ENCODE data around the gene RFTN1. TPM values are rescaled to one million over a fixed set of nuclear protein-coding genes. Genes with fewer than 3 reads are reported as not detected.

The RFTN1 gene
- total RNA-seq, 1 donor from 2014 or later: 84.1 TPM

- H3K36me3 Mint-ChIP-seq (ENCODE audit: unreplicated experiment): peaks cover 25% of the 10 kb centered on the region
- TF ChIP-seq, protein P1, sequence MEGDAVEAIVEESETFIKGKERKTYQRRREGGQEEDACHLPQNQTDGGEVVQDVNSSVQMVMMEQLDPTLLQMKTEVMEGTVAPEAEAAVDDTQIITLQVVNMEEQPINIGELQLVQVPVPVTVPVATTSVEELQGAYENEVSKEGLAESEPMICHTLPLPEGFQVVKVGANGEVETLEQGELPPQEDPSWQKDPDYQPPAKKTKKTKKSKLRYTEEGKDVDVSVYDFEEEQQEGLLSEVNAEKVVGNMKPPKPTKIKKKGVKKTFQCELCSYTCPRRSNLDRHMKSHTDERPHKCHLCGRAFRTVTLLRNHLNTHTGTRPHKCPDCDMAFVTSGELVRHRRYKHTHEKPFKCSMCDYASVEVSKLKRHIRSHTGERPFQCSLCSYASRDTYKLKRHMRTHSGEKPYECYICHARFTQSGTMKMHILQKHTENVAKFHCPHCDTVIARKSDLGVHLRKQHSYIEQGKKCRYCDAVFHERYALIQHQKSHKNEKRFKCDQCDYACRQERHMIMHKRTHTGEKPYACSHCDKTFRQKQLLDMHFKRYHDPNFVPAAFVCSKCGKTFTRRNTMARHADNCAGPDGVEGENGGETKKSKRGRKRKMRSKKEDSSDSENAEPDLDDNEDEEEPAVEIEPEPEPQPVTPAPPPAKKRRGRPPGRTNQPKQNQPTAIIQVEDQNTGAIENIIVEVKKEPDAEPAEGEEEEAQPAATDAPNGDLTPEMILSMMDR (IDR thresholded peaks at IDR 0.05): no peak
- H3K4me1 Mint-ChIP-seq (ENCODE audit: unreplicated experiment): peaks cover 38% of the 10 kb centered on the region
- no peak for DNase-seq (ENCODE audit: extremely low spot score, unreplicated experiment)
- no peaks in the 10 kb centered on the region for H3K27me3 Mint-ChIP-seq (ENCODE audit: unreplicated experiment)
- no peak overlapping the region for H3K4me3 Mint-ChIP-seq (ENCODE audit: unreplicated experiment)
- peaks cover 4% of the 10 kb centered on the region for H3K9me3 Mint-ChIP-seq (ENCODE audit: unreplicated experiment)
- H3K27ac Mint-ChIP-seq (ENCODE audit: unreplicated experiment): peak overlapping the region; percentile 86
Observed at GRCh38 chr3:16406579-16406978, 106.9 kb downstream of the RFTN1 start.

DNA sequence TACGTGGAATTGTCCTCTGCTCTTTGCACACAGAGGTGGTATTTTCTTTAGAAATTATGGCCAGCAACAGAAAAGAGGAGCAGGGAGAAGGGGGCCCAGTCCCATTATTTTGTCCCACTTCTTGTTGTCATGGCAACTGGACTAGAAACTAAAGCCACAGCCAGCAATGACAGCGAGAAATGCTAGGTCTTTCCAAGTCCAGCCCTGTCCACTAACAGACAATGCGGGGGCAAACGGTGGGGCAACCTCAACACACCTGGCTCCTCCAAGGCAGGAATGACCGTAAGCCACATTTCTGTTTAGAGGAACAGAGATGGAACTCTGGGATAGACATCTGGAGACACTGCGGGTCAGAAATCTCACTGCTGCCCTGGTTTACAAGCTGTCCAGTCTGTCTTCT lies 107.3 kb downstream of the RFTN1 start:
- TF ChIP-seq, protein P1 (IDR thresholded peaks at IDR 0.05): no peak
- H3K9me3 Mint-ChIP-seq (ENCODE audit: unreplicated experiment): peaks cover 4% of the 10 kb centered on the region
- peaks cover 29% of the 10 kb centered on the region for H3K36me3 Mint-ChIP-seq (ENCODE audit: unreplicated experiment)
- no peak overlapping the region for H3K4me3 Mint-ChIP-seq (ENCODE audit: unreplicated experiment)
- no peak overlapping the region for H3K27ac Mint-ChIP-seq (ENCODE audit: unreplicated experiment)
- H3K27me3 Mint-ChIP-seq (ENCODE audit: unreplicated experiment): no peaks in the 10 kb centered on the region
- DNase-seq (ENCODE audit: extremely low spot score, unreplicated experiment): no peak
- H3K4me1 Mint-ChIP-seq (ENCODE audit: unreplicated experiment): peaks cover 43% of the 10 kb centered on the region

DNA sequence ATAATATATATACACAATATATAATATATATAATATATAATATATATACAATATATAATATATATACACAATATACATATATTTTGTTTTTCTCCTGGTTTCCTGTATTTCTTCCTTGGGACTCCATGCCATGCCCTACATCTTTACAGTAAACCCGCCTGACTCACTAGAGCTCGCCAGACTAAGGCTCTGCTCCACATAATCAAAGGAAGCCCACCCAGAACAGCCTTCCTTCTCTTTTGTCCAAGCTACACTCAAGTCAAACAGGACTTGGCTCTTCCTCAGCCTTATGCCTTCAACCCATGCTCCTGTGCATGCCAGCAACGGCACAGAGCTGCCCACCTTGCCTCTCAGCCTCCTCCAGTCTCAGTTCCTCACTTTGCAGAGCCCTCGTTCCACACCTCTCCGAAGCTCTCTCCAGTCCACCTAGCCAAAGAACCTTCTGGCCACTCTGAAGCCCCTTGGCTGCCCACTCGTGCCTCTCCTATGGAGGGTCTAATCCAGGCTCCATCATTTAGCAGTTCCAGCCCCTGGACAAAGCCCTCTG lies 109.1 kb downstream of the RFTN1 start:
- Mint-ChIP-seq H3K9me3 (ENCODE audit: unreplicated experiment) (peaks cover 4% of the 10 kb centered on the region), H3K27me3 (ENCODE audit: unreplicated experiment) (no peaks in the 10 kb centered on the region), H3K27ac (ENCODE audit: unreplicated experiment) (no peak overlapping the region), H3K4me3 (ENCODE audit: unreplicated experiment) (no peak overlapping the region), H3K36me3 (ENCODE audit: unreplicated experiment) (peaks cover 29% of the 10 kb centered on the region), H3K4me1 (ENCODE audit: unreplicated experiment) (peaks cover 60% of the 10 kb centered on the region)
- TF ChIP-seq, protein P1 (IDR thresholded peaks at IDR 0.05): no peak
- no peak for DNase-seq (ENCODE audit: extremely low spot score, unreplicated experiment)

GRCh38 chr3:16402451-16402850 lies 111.0 kb downstream of the RFTN1 start:
- no peaks in the 10 kb centered on the region for H3K27me3 Mint-ChIP-seq (ENCODE audit: unreplicated experiment)
- H3K9me3 Mint-ChIP-seq (ENCODE audit: unreplicated experiment): peaks cover 4% of the 10 kb centered on the region
- no peak for DNase-seq (ENCODE audit: extremely low spot score, unreplicated experiment)
- no peak overlapping the region for H3K4me3 Mint-ChIP-seq (ENCODE audit: unreplicated experiment)
- H3K36me3 Mint-ChIP-seq (ENCODE audit: unreplicated experiment): peaks cover 29% of the 10 kb centered on the region
- peaks cover 59% of the 10 kb centered on the region for H3K4me1 Mint-ChIP-seq (ENCODE audit: unreplicated experiment)
- H3K27ac Mint-ChIP-seq (ENCODE audit: unreplicated experiment): no peak overlapping the region
- TF ChIP-seq, protein P1 (IDR thresholded peaks at IDR 0.05): no peak

- peak overlapping the region; percentile 80 for H3K27ac Mint-ChIP-seq (ENCODE audit: unreplicated experiment)
Observed at GRCh38 chr3:16401273-16401672, 112.2 kb downstream of the RFTN1 start.

More at GRCh38 chr3:16401273-16401672, 112.2 kb downstream of the RFTN1 start:
- TF ChIP-seq, protein P1 (IDR thresholded peaks at IDR 0.05): no peak
- H3K27me3 Mint-ChIP-seq (ENCODE audit: unreplicated experiment): no peaks in the 10 kb centered on the region
- DNase-seq (ENCODE audit: extremely low spot score, unreplicated experiment): no peak
- H3K4me3 Mint-ChIP-seq (ENCODE audit: unreplicated experiment): peak overlapping the region; percentile 33
- H3K4me1 Mint-ChIP-seq (ENCODE audit: unreplicated experiment): peaks cover 48% of the 10 kb centered on the region
- H3K9me3 Mint-ChIP-seq (ENCODE audit: unreplicated experiment): peaks cover 4% of the 10 kb centered on the region
- peaks cover 37% of the 10 kb centered on the region for H3K36me3 Mint-ChIP-seq (ENCODE audit: unreplicated experiment)

All from osteocyte (in vitro differentiated cells).